Ishikawa (cell line): ENCODE data around the gene CD34.

Source experiments
- CEBPB ChIP-seq: IDR thresholded peaks from 2 replicates; pipeline ENCODE4 v1.6.1; 2012
- CREB1 ChIP-seq: IDR thresholded peaks from 2 replicates; pipeline ENCODE4 v1.6.1; 2012; ENCODE audit warnings: low read depth
- EGR1 ChIP-seq: IDR thresholded peaks from 2 replicates; pipeline ENCODE4 v1.6.1; 2012
- EP300 ChIP-seq: IDR thresholded peaks from 2 replicates; pipeline ENCODE4 v1.6.1; 2012; ENCODE audit warnings: borderline replicate concordance
- FOXM1 ChIP-seq: IDR thresholded peaks from 2 replicates; pipeline ENCODE4 v1.6.1; 2012; ENCODE audit warnings: low read depth, borderline replicate concordance
- MAX ChIP-seq: IDR thresholded peaks from 2 replicates; pipeline ENCODE4 v1.6.1; 2012
- NFIC ChIP-seq: IDR thresholded peaks from 2 replicates; pipeline ENCODE4 v1.6.1; 2012
- RAD21 ChIP-seq: IDR thresholded peaks from 2 replicates; pipeline ENCODE4 v1.6.1; 2012; ENCODE audit warnings: low read depth
- REST ChIP-seq: IDR thresholded peaks from 2 replicates; pipeline ENCODE4 v1.6.1; 2012; ENCODE audit warnings: low read depth, mild to moderate bottlenecking
- TAF1 ChIP-seq: IDR thresholded peaks from 2 replicates; pipeline ENCODE4 v1.6.1; 2012; ENCODE audit warnings: low read depth, mild to moderate bottlenecking
- TCF12 ChIP-seq: IDR thresholded peaks from 2 replicates; pipeline ENCODE4 v1.6.1; 2012; ENCODE audit warnings: low read depth
- TEAD4 ChIP-seq: IDR thresholded peaks from 2 replicates; pipeline ENCODE4 v1.6.1; 2012
- USF1 ChIP-seq: IDR thresholded peaks from 2 replicates; pipeline ENCODE4 v1.6.1; 2012
- YY1 ChIP-seq: IDR thresholded peaks from 2 replicates; pipeline ENCODE4 v1.6.1; 2012; ENCODE audit warnings: low read depth
- ZBTB7A ChIP-seq: IDR thresholded peaks from 2 replicates; pipeline ENCODE4 v1.6.1; 2012; ENCODE audit warnings: low read depth

CD34 gene

GRCh38 chr1:207918011-207918410 lies 7.1 kb upstream of the CD34 start:
- no peak for TF ChIP-seq NFIC
- no peak for TF ChIP-seq USF1
- TF ChIP-seq MAX, result no peak
- no peak for TF ChIP-seq TEAD4
- no peak for TF ChIP-seq EGR1
- no peak for TF ChIP-seq RAD21
- TF ChIP-seq TAF1, result no peak
- no peak for TF ChIP-seq ZBTB7A
- TF ChIP-seq TCF12, result no peak
- TF ChIP-seq EP300, result no peak
- no peak for TF ChIP-seq REST

GRCh38 chr1:207917080-207917479 lies 6.2 kb upstream of the CD34 start:
- no peak for TF ChIP-seq CEBPB

- TF ChIP-seq TEAD4 (no peak), TAF1 (no peak), NFIC (no peak), RAD21 (no peak), CEBPB (no peak), YY1 (no peak), CREB1 (no peak), TCF12 (no peak), MAX (no peak), REST (no peak), EGR1 (no peak), EP300 (no peak), FOXM1 (no peak)
Observed at GRCh38 chr1:207913951-207914350, 3.0 kb upstream of the CD34 start.

- TF ChIP-seq ZBTB7A, result no peak
- no peak for TF ChIP-seq EGR1
- TF ChIP-seq TEAD4, result no peak
Observed at GRCh38 chr1:207911856-207912760, 1.2 kb upstream of the CD34 start.

GRCh38 chr1:207909687-207910086 lies 1.2 kb downstream of the CD34 start:
- TF ChIP-seq EGR1 (no peak), ZBTB7A (no peak), RAD21 (no peak), FOXM1 (no peak), EP300 (no peak), USF1 (no peak), CREB1 (no peak), TEAD4 (no peak), REST (no peak), TCF12 (no peak), MAX (no peak)
